Prostate gland (tissue), 2 donors: ENCODE results near the gene HTR3C. TPM values are rescaled to one million over a fixed set of nuclear protein-coding genes. Genes with fewer than 3 reads are reported as not detected.
"Not testable (repeated sequence)": the region's sequence is repeated elsewhere in the genome, so short reads cannot be mapped to it uniquely, and the experiment has no call there.

Source experiments
- DNase-seq: peaks from one replicate; pipeline ENCODE4 v3.0.0-alpha.2; 2019; ENCODE audit warnings: low spot score
- H3K27ac ChIP-seq, 2 donors: fragments of 200-600 bp; sonication (generic); 2 replicates each; pipeline ENCODE4 v1.5.1; 2017 to 2019
- H3K27me3 ChIP-seq: fragments of 200-600 bp; sonication (generic); replicated peaks from 2 replicates; pipeline ENCODE4 v1.5.1; 2019; ENCODE audit not compliant: insufficient read depth
- H3K36me3 ChIP-seq, 2 donors: fragments of 200-600 bp; sonication (generic); 1 replicate in 1 of 2; 2 replicates in 1 of 2; pipeline versions ENCODE4 v1.5.1 to v1.8.1; 2017 to 2019
- H3K4me1 ChIP-seq: fragments of 200-600 bp; sonication (generic); replicated peaks from 2 replicates; pipeline ENCODE4 v1.5.1; 2019
- H3K4me3 ChIP-seq, 2 donors: fragments of 200-600 bp; sonication (generic); 2 replicates each; pipeline ENCODE4 v1.5.1; 2017 to 2019
- H3K9me3 ChIP-seq: fragments of 200-600 bp; sonication (generic); 2 replicates; pipeline ENCODE4 v1.5.1; 2017
- POLR2A ChIP-seq: fragments of 450-650 bp; IDR thresholded peaks from one replicate; pipeline ENCODE4 v1.6.1; 2016; ENCODE audit warnings: antibody characterized with exemption, mild to moderate bottlenecking
- POLR2AphosphoS5 ChIP-seq: sonication (generic); formaldehyde crosslinking; IDR thresholded peaks from one replicate; pipeline ENCODE4 v1.6.1; 2017; ENCODE audit warnings: antibody characterized with exemption
- WGBS: methylation state at CpG from one replicate; pipeline ENCODE4 v1.1.5; 2018; 5-methylcytosine and 5-hydroxymethylcytosine counted together
- intact Hi-C: fragments of 100-400 bp; cut with DNase I; formaldehyde crosslinking; loops from one replicate; pipeline ENCODE4 v1.14.2; 2022
- total RNA-seq, 2 donors: library from RNA; depleted of rRNA; stranded (reverse); fragments of >200 nt; gene quantifications; one replicate each; pipeline ENCODE4 v1.1.0, GENCODE V29; 2016
- TF ChIP-seq, protein P1 (sequence below), 4 experiments: fragments of 200-600 bp in 2 of 4; fragments of 450-650 bp in 2 of 4; sonication (generic) in 2 of 4; IDR thresholded peaks; 1 replicate in 3 of 4; 2 replicates in 1 of 4; pipeline ENCODE4 v1.5.1; 2016 to 2019; ENCODE audit warnings: antibody characterized with exemption in 4 of 4, mild to moderate bottlenecking in 2 of 4, moderate library complexity in 2 of 4

Gene HTR3C, protein sequence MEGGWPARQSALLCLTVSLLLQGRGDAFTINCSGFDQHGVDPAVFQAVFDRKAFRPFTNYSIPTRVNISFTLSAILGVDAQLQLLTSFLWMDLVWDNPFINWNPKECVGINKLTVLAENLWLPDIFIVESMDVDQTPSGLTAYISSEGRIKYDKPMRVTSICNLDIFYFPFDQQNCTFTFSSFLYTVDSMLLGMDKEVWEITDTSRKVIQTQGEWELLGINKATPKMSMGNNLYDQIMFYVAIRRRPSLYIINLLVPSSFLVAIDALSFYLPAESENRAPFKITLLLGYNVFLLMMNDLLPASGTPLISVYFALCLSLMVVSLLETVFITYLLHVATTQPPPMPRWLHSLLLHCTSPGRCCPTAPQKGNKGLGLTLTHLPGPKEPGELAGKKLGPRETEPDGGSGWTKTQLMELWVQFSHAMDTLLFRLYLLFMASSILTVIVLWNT
- total RNA-seq = under 1 TPM in 1 of 2 donors, not detected in 1; 0.50 TPM

DNA sequence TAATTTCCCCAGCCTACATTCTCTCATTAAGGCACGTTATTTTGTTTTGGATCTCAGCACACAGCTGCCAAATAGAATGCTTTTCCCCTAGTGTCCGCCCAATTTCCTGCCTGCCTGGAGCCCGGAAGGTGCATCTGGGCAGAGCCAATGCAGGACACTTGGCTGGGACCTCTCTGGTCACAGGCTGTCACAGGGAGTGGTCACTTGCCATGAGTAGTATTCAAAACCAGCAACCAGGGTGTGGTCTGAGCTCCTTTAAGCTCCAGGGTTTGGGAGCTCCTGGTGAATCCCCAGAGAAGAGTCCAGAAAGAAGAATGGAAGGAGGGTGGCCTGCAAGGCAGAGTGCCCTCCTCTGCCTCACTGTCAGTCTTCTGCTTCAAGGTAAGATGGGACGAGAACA, at the start of gene HTR3C:
TSS of gene HTR3C (plus strand) at position 281 of the 400 bp plus-strand sequence. CDS start at position 315, 34 bp downstream.
- Histone ChIP-seq H3K9me3 (no peaks in the 10 kb centered on the region), H3K27me3 (no peaks in the 10 kb centered on the region), H3K27ac (no peak within 1 kb of the TSS), H3K36me3 (no peaks in the 10 kb centered on the region), H3K4me3 (no peak within 1 kb of the TSS), H3K4me1 (no peaks in the 10 kb centered on the region)
- intact Hi-C loops = no loop called here
- TF ChIP-seq POLR2AphosphoS5 (no peak), POLR2A (no peak)
- TF ChIP-seq, protein P1, sequence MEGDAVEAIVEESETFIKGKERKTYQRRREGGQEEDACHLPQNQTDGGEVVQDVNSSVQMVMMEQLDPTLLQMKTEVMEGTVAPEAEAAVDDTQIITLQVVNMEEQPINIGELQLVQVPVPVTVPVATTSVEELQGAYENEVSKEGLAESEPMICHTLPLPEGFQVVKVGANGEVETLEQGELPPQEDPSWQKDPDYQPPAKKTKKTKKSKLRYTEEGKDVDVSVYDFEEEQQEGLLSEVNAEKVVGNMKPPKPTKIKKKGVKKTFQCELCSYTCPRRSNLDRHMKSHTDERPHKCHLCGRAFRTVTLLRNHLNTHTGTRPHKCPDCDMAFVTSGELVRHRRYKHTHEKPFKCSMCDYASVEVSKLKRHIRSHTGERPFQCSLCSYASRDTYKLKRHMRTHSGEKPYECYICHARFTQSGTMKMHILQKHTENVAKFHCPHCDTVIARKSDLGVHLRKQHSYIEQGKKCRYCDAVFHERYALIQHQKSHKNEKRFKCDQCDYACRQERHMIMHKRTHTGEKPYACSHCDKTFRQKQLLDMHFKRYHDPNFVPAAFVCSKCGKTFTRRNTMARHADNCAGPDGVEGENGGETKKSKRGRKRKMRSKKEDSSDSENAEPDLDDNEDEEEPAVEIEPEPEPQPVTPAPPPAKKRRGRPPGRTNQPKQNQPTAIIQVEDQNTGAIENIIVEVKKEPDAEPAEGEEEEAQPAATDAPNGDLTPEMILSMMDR (IDR thresholded peaks at IDR 0.05) = no peak
- no peak for DNase-seq
- WGBS = 65% methylated on average over 4 of the region's 4 CpGs

DNA sequence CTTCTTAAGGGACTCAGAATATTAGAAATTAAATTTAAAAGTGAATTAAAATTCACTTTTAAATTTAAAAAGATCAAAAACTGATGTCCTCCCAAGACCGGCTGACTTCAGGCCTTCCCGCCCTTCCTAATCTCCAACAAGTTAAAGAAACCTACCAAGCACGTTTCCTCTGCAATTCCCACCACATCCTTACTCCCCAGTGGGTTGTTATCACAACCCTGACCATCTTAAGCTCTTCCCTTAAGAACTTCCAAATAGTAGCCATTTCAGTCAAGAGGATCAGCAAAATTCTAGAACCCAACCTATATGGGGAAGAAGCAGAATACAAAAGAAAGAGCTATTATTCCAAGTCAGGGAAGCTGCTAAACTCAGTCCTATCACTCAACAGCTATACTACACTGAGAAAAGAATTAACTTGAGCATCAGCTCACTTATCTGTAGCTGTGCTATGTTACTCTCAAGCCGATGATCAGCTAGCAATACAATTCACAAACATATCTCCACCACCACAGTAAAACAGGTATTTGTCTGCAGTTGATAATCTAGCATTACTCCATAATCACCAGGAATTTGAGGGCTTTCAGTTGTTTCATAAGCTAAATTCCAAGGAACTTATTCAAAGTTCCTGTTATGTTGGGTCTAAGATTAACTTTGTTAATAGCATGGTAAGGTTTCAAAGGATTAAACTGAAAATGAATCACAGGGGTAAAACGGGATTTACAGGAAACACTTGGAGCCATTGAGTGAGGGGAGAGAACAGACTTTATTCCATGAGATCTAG, 49.5 kb upstream of the HTR3C start:
- Histone ChIP-seq H3K9me3 (no peaks in the 10 kb centered on the region), H3K27ac (no peak overlapping the region), H3K4me3 (no peak overlapping the region), H3K4me1 (peaks cover 4% of the 10 kb centered on the region), H3K36me3 (no peaks in the 10 kb centered on the region), H3K27me3 (no peaks in the 10 kb centered on the region)
- intact Hi-C loops = no loop called here
- no peak for DNase-seq
- WGBS = 87% methylated on average over 5 of the region's 5 CpGs
- no peak for TF ChIP-seq POLR2A
- TF ChIP-seq, protein P1 (IDR thresholded peaks at IDR 0.05) = no peak
- no peak for TF ChIP-seq POLR2AphosphoS5

DNA sequence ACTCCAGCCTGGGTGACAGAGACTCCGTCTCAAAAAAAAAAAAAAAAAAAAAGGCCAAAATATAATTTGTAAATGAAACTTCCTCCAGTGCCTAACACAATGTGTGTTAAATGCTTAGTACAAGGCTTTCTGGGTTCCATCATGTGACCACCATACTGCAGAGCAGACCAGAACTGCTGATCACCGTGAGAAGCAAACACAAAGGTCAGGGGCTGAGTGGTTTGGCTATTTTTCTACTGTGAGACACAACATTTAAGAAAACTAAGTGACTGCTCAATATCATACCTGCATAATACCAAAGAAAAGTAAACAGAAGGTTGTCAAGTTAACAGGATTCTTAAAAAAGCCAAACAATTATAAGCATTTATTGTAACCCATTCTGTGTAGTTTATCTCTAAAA, 48.4 kb upstream of the HTR3C start:
- H3K36me3 ChIP-seq = no peaks in the 10 kb centered on the region
- intact Hi-C loops = no loop called here
- no peak overlapping the region for H3K4me3 ChIP-seq
- no peak for TF ChIP-seq POLR2AphosphoS5
- TF ChIP-seq, protein P1 (IDR thresholded peaks at IDR 0.05) = no peak
- TF ChIP-seq POLR2A = no peak
- H3K27ac ChIP-seq = no peak overlapping the region
- no peak for DNase-seq
- H3K4me1 ChIP-seq = peaks cover 4% of the 10 kb centered on the region
- no peaks in the 10 kb centered on the region for H3K9me3 ChIP-seq
- WGBS = 95% methylated on average over 2 of the region's 2 CpGs
- no peaks in the 10 kb centered on the region for H3K27me3 ChIP-seq

DNA sequence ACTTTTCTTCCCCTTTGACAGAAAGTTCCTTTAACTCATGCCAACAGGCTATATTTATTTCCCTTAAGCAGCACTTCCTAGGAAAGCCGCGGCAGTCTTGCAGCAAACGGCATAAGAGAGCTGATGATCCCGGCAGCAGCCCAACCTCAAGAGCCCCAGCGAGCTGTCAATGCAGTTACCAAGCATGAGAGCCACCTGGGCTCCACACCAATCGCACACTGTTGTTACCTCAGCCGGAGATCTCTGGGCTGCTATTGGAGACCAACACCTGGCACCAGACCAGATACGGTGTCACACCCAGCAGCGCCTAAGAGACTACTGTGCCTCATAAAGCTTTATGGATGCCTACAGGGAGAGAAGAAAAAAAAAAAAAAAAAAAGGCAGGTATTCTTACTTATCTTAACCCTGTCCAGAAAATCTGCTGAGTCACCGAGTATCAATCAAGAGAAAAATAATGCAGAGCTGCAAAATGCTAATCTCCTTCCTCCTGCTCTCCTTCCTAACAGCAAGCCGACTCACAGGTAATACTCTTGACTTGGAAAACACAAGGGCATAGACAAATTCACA, 46.8 kb upstream of the HTR3C start:
- 7% methylated on average over 11 of the region's 11 CpGs for WGBS
- TF ChIP-seq POLR2AphosphoS5 = peak; percentile 85
- TF ChIP-seq POLR2A = no peak
- H3K9me3 ChIP-seq = no peaks in the 10 kb centered on the region
- no peak overlapping the region for H3K4me3 ChIP-seq
- intact Hi-C loops = no loop called here
- H3K36me3 ChIP-seq = no peaks in the 10 kb centered on the region
- H3K4me1 ChIP-seq = peaks cover 4% of the 10 kb centered on the region
- H3K27me3 ChIP-seq = no peaks in the 10 kb centered on the region
- peak; percentile 93 for DNase-seq
- H3K27ac ChIP-seq = peak overlapping the region; percentile 10 to 46

DNA sequence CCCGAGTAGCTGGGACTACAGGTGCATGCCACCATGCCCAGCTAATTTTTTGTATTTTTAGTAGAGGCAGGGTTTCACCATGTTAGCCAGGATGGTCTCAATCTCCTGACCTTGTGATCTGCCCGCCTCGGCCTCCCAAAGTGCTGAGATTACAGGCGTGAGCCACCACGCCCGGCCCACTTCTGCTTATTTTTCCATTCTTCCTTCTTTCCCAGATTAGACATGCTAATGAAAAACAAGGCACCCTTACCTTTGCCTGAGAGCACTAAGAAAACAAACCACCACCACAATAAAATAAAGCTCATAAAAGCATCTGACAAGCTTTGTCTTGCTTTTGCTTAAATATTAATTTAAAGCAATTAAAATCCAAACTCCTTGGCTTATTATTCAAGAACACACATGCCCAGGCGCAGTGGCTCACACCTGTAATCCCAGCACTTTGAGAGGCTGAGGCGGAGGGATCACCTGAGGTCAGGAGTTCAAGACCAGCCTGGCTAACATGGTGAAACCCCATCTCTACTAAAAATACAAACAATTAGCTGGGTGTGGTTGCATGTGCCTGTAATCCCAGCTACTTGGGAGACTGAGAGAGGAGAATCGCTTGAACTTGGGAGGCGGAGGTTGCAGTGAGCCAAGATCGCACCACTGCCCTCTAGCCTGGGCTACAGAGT, 45.6 kb upstream of the HTR3C start:
- WGBS = 70% methylated on average over 11 of the region's 11 CpGs
- H3K27ac ChIP-seq, H3K27me3 ChIP-seq, intact Hi-C loops, H3K4me1 ChIP-seq, H3K9me3 ChIP-seq, H3K4me3 ChIP-seq, DNase-seq, H3K36me3 ChIP-seq: not testable (repeated sequence)
